SJSA1 (cell line): ENCODE results near the gene SLC15A2. TPM values are rescaled to one million over a fixed set of nuclear protein-coding genes. Genes with fewer than 3 reads are reported as not detected.
"Not testable (repeated sequence)": the region's sequence is repeated elsewhere in the genome, so short reads cannot be mapped to it uniquely, and the experiment has no call there.

Experiments used
- DNase-seq, 2 experiments: peaks; one replicate each; pipeline ENCODE4 v3.0.0-alpha.2; 2015 to 2020; ENCODE audit warnings: low spot score in 2 of 2, low read depth in 1 of 2
- H3K27ac ChIP-seq: fragments of 250-450 bp; sonication (Bioruptor Pico); 2 replicates; pipeline ENCODE4 v1.5.1; 2020; ENCODE audit warnings: mild to moderate bottlenecking, moderate library complexity
- H3K27me3 ChIP-seq: fragments of 250-450 bp; sonication (Bioruptor Pico); replicated peaks from 2 replicates; pipeline ENCODE4 v1.5.1; 2020; ENCODE audit warnings: mild to moderate bottlenecking, moderate library complexity
- H3K36me3 ChIP-seq: fragments of 250-450 bp; sonication (Bioruptor Pico); 2 replicates; pipeline ENCODE4 v1.5.1; 2020; ENCODE audit warnings: mild to moderate bottlenecking
- H3K4me1 ChIP-seq: fragments of 250-450 bp; sonication (Bioruptor Pico); replicated peaks from 2 replicates; pipeline ENCODE4 v1.6.1; 2021; ENCODE audit warnings: mild to moderate bottlenecking
- H3K4me3 ChIP-seq: fragments of 250-450 bp; sonication (Bioruptor Pico); 2 replicates; pipeline ENCODE4 v1.5.1; 2020; ENCODE audit warnings: mild to moderate bottlenecking
- H3K9me3 ChIP-seq: fragments of 250-450 bp; sonication (Bioruptor Pico); replicated peaks from 2 replicates; pipeline ENCODE4 v1.5.1; 2020; ENCODE audit warnings: mild to moderate bottlenecking
- total RNA-seq: library from RNA; depleted of rRNA; stranded (reverse); fragments of >200 nt; shearing (Covaris generic); gene quantifications from 2 replicates; pipeline ENCODE4 v1.2.3, GENCODE V29; 2014; rRNA removed

Gene SLC15A2
- total RNA-seq = not detected in 2 replicates

GRCh38 chr3:121894301-121894990 lies at the start of gene SLC15A2:
Gene SLC15A2 (plus strand): TSS chr3:121894401. CDS start chr3:121894477, 76 bp downstream.
- DNase-seq = no peak
- Histone ChIP-seq H3K4me3 (no peak within 1 kb of the TSS), H3K4me1 (no peaks in the 10 kb centered on the region), H3K27me3 (no peaks in the 10 kb centered on the region), H3K27ac (no peak within 1 kb of the TSS), H3K36me3 (no peaks in the 10 kb centered on the region), H3K9me3 (no peaks in the 10 kb centered on the region)

GRCh38 chr3:121844892-121845291 lies 49.3 kb upstream of the SLC15A2 start:
- Histone ChIP-seq H3K4me1 (no peaks in the 10 kb centered on the region), H3K27ac (no peak overlapping the region), H3K9me3 (no peaks in the 10 kb centered on the region), H3K27me3 (peaks cover 3% of the 10 kb centered on the region; the same call in 1 of the 2 replicates), H3K36me3 (no peaks in the 10 kb centered on the region), H3K4me3 (no peak overlapping the region)
- DNase-seq = no peak

GRCh38 chr3:121852256-121852655 lies 41.9 kb upstream of the SLC15A2 start:
- H3K27ac ChIP-seq = no peak overlapping the region
- no peaks in the 10 kb centered on the region for H3K4me1 ChIP-seq
- DNase-seq = no peak
- H3K27me3 ChIP-seq = no peaks in the 10 kb centered on the region
- H3K36me3 ChIP-seq = no peaks in the 10 kb centered on the region
- no peaks in the 10 kb centered on the region for H3K9me3 ChIP-seq
- H3K4me3 ChIP-seq = no peak overlapping the region

- H3K36me3 ChIP-seq = no peaks in the 10 kb centered on the region
- no peaks in the 10 kb centered on the region for H3K27me3 ChIP-seq
- no peaks in the 10 kb centered on the region for H3K4me1 ChIP-seq
- no peaks in the 10 kb centered on the region for H3K9me3 ChIP-seq
- no peak overlapping the region for H3K4me3 ChIP-seq
- H3K27ac ChIP-seq = no peak overlapping the region
- DNase-seq = no peak
These were observed 38.6 kb upstream of the SLC15A2 start for GRCh38 chr3:121855555-121855954.

- not testable (repeated sequence) for H3K9me3 ChIP-seq, H3K27ac ChIP-seq, H3K4me3 ChIP-seq, H3K27me3 ChIP-seq, DNase-seq, H3K36me3 ChIP-seq, H3K4me1 ChIP-seq
These were observed 36.4 kb upstream of the SLC15A2 start for GRCh38 chr3:121857778-121858177.

- DNase-seq, H3K36me3 ChIP-seq, H3K4me1 ChIP-seq, H3K27me3 ChIP-seq, H3K27ac ChIP-seq, H3K4me3 ChIP-seq, H3K9me3 ChIP-seq: not testable (repeated sequence)
These were observed 31.0 kb upstream of the SLC15A2 start for GRCh38 chr3:121863247-121863646.

- Histone ChIP-seq H3K4me3 (no peak overlapping the region), H3K9me3 (no peaks in the 10 kb centered on the region), H3K27ac (no peak overlapping the region), H3K27me3 (no peaks in the 10 kb centered on the region), H3K4me1 (no peaks in the 10 kb centered on the region), H3K36me3 (no peaks in the 10 kb centered on the region)
- no peak for DNase-seq
These were observed 30.4 kb upstream of the SLC15A2 start for GRCh38 chr3:121863801-121864200.

GRCh38 chr3:121869736-121870135 lies 24.5 kb upstream of the SLC15A2 start:
- Histone ChIP-seq H3K27ac (no peak overlapping the region), H3K9me3 (no peaks in the 10 kb centered on the region), H3K36me3 (no peaks in the 10 kb centered on the region), H3K4me1 (no peaks in the 10 kb centered on the region), H3K4me3 (no peak overlapping the region), H3K27me3 (no peaks in the 10 kb centered on the region)
- DNase-seq = no peak

GRCh38 chr3:121870717-121871116 lies 23.5 kb upstream of the SLC15A2 start:
- no peak for DNase-seq
- Histone ChIP-seq H3K4me1 (no peaks in the 10 kb centered on the region), H3K9me3 (no peaks in the 10 kb centered on the region), H3K36me3 (no peaks in the 10 kb centered on the region), H3K27me3 (no peaks in the 10 kb centered on the region), H3K27ac (no peak overlapping the region), H3K4me3 (no peak overlapping the region)

- DNase-seq = no peak
- H3K27me3 ChIP-seq = no peaks in the 10 kb centered on the region
- H3K4me1 ChIP-seq = no peaks in the 10 kb centered on the region
- H3K27ac ChIP-seq = no peak overlapping the region
- H3K4me3 ChIP-seq = no peak overlapping the region
- H3K36me3 ChIP-seq = no peaks in the 10 kb centered on the region
- H3K9me3 ChIP-seq = no peaks in the 10 kb centered on the region
These were observed 22.8 kb upstream of the SLC15A2 start for GRCh38 chr3:121871430-121871829.

GRCh38 chr3:121878411-121878810 lies 15.8 kb upstream of the SLC15A2 start:
- Histone ChIP-seq H3K27me3 (no peaks in the 10 kb centered on the region), H3K9me3 (no peaks in the 10 kb centered on the region), H3K4me3 (no peak overlapping the region), H3K27ac (no peak overlapping the region), H3K4me1 (no peaks in the 10 kb centered on the region), H3K36me3 (no peaks in the 10 kb centered on the region)
- no peak for DNase-seq

GRCh38 chr3:121883507-121883906 lies 10.7 kb upstream of the SLC15A2 start:
- no peak for DNase-seq
- no peaks in the 10 kb centered on the region for H3K36me3 ChIP-seq
- H3K4me3 ChIP-seq = no peak overlapping the region
- no peaks in the 10 kb centered on the region for H3K4me1 ChIP-seq
- H3K9me3 ChIP-seq = no peaks in the 10 kb centered on the region
- H3K27ac ChIP-seq = no peak overlapping the region
- H3K27me3 ChIP-seq = no peaks in the 10 kb centered on the region

- no peaks in the 10 kb centered on the region for H3K4me1 ChIP-seq
- no peaks in the 10 kb centered on the region for H3K27me3 ChIP-seq
- H3K36me3 ChIP-seq = no peaks in the 10 kb centered on the region
- no peaks in the 10 kb centered on the region for H3K9me3 ChIP-seq
- H3K27ac ChIP-seq = no peak overlapping the region
- H3K4me3 ChIP-seq = no peak overlapping the region
- DNase-seq = no peak
These were observed 8.8 kb upstream of the SLC15A2 start for GRCh38 chr3:121885386-121885785.

- no peaks in the 10 kb centered on the region for H3K36me3 ChIP-seq
- no peak overlapping the region for H3K4me3 ChIP-seq
- no peak for DNase-seq
- H3K9me3 ChIP-seq = no peaks in the 10 kb centered on the region
- no peaks in the 10 kb centered on the region for H3K4me1 ChIP-seq
- H3K27me3 ChIP-seq = no peaks in the 10 kb centered on the region
- no peak overlapping the region for H3K27ac ChIP-seq
These were observed 920 bp downstream of the SLC15A2 start for GRCh38 chr3:121895121-121895520.

- H3K27ac ChIP-seq = no peak overlapping the region
- no peaks in the 10 kb centered on the region for H3K27me3 ChIP-seq
- DNase-seq = no peak
- H3K36me3 ChIP-seq = no peaks in the 10 kb centered on the region
- H3K4me3 ChIP-seq = no peak overlapping the region
- no peaks in the 10 kb centered on the region for H3K9me3 ChIP-seq
- H3K4me1 ChIP-seq = no peaks in the 10 kb centered on the region
These were observed 1.5 kb downstream of the SLC15A2 start for GRCh38 chr3:121895736-121896135.
